Amygdala (tissue), 56 donors: ENCODE results near the gene TANGO2.

Experiments used
- DNase-seq, 56 donors: peaks; one replicate each; lab custom pipeline; 2025; lab: John Stamatoyannopoulos, UW

TANGO2 gene

DNA sequence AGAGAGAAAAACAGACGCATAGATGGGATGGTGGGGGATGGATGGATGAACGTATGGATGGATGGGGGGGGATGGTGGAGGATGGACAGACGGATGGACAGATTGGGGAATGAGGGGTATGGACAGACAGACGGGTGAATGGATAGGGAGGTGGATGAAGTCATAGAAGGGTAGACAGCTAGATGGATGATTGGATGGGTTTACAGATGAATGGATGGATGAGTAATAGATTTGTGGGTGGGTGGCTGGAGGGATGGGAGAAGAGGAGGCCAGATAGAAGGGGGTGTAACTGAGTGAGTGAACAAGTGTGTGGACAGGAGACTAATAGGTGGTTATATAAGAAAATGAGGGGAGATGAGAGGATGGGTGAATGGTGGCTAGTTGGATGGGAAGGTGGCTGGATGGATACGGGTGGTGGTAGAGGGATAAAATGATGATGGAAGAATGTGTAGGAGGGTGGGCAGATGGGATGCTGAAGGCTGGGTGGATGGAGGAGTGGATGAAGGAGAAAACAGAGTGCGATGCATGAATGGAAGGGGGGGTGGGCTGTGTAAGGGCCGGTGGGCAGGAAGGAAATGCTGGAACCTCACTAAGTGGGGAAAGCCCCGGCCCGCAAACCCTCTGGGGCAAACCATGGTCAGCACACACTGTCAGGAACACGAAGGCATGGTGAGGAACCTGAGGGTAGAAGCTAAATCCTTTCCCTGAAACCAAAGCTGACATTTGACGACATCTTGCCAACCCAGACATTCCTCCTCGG, 25.9 kb upstream of the TANGO2 start:
- DNase-seq = no peak

DNA sequence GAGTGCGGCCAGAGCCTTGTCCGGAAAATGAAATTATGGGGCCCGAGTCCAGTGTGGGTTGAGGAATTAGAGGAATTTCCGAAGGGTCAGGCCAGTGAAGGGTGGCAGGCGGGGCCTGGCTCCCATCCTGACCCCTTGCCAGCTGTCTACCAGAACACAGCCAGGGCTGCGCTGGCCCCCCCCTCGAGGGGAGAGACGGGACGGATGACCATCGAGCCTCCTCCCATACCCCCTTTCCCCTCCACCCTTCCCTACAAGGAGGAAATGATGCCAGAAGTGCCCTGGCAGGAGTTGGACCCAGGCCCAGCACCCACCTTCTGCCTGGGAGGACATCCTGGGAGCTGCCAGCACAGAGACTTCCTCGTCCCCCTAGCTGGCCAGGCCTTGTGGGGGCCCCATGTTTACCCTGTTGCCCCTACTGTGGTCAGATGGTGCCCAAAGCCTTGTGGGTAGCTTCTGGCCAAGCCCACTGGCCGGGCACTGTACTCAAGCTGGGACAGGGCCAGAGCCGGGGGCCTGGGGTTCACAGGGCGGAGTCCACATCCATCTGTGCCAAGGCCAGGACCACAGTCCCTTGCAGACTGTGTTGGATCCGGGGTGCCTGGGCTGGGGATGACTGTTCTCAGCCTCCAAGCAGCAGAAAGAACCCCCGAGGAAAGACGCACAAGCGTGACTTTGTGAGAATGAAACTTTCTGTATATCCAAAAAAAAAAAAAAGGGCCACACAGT, 25.1 kb upstream of the TANGO2 start:
- no peak for DNase-seq

DNA sequence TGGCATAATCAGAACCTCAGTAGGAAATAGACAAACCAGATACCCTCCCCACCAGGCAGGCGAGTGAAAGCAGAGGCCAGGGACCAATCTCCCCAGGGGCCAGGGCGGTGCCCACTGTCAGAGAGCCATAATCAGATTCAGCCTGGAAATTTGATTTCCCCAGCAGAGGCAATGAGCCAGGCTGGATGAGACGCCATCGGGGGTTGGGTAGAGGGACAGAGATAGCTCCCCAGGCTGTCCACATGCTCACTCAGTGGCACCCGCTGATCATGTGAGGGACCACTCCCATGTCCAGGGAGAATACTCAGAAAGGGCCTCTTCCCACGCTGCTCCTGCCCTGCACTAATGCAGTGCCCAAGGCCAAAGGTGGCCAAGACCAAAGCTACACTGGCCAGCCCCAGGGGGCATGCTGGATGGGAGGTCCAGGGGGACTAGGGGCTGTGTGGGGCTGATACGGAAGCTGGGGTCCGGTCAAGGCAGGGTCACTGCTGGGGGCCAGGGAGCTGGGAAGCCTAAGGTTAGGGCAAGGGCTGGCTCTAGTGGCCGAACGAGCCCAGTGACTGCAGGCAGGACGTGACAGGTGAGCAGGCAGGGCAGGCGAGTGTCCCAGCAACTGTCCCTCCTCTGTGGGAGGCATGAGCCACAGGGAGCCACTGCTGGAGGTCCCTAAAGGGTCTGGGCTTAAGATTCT, 24.1 kb upstream of the TANGO2 start:
- no peak for DNase-seq

DNA sequence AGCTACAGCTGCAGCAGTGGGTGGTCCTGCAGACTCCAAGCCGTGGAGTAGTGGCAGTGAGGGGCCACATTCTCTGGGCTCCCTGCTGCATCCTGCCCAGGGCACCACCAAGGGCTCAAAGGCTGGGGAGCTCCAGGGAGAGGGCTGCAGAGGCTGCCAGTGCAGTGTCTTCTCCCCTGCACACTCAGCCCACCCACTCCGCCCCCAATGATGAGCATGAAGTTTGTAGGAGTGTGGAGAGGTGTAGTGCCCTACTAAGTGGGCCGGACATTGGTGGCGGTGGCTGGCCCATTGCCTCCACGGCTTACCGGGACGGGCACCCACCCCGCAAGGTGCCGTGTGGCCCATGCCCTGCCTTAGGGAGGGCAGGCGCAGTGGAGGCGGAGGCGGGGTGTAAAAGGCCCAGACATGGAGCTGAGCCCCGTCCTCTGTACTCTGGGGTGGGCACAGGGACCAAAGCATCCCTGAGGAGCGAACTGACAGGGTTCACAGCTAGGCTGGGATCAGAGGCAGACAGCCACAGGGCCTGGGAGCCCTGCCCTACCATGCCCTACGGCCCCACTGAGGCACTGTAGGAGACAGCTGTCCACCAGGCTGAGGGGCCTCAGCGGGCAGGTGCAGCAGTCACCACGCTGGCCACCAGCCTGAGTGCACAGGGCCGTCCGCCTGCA, 23.2 kb upstream of the TANGO2 start:
- DNase-seq = no peak

DNA sequence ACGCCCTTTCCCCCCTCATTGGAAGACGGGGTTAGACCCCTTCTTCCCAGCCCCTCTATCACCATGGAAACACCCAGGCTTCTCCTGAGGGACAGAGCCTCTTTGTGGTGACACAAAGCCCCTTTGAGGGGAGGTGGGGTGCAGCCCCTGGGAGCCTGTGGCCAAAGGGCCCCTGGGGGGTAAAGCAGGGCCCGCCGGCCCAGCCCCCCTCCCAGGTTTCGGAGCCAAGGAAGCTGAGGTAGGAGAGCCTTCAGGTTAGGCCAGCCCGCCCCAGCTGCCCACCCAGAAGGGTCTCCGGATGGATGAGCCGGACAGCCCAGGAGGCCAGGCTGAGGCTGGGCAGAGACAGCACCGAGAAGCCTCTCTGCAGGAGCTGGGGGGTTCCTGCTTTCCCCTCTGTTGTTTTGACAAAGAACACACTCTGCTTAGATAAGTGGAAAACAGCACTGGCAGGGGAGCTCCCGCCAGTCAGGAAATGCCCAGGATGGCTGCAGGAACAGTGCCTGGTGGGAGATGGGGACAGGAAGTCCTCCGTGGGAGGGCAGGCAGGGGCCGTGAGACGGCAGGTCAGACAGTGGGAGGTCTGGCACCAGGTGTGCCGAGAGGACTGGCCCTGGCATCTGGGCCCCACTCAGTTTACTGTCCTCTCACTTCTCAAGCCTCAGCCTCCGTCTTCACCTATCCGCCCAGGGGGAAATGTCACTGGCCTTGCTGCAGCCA, 22.5 kb upstream of the TANGO2 start:
- DNase-seq = no peak

DNA sequence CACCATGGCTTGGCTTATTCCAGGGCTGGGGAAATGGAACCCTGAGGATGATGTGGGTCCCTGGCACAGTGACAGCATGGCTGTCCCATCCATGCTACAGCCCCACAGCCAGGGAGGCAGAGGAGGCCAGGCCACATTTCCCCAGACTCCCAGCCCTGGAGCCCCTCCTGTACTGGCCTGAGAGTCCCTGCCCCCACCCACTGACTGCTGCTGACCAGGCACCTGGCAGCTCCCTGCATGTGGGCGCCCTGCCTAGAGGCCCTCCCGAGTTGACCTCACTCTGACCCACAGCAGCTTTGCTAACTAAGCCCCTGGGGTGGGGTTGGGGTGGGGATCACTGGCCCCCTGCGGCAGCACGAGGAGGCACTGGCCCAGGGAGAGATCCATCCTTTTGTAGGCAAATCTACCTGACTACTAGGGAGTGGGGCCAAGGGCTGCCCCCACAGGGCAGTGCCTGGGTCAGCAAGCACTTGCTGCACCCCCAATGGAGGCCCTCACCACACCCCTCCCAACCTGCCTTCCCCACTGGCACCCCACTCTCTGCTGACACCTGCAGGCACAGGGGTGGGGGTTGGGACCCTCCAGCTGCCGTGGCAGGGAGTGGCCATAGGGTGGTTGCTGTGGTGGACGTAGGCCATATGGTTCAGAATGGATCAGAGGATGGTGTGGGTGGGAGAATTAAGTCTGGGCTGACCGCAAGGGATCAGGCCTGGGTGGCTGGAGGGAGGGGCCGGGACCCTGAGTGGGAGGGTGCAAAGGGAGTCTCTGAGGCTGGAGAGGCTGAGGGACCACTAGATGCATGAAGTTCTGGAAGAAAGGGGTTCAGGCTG, 21.7 kb upstream of the TANGO2 start:
- DNase-seq = no peak

DNA sequence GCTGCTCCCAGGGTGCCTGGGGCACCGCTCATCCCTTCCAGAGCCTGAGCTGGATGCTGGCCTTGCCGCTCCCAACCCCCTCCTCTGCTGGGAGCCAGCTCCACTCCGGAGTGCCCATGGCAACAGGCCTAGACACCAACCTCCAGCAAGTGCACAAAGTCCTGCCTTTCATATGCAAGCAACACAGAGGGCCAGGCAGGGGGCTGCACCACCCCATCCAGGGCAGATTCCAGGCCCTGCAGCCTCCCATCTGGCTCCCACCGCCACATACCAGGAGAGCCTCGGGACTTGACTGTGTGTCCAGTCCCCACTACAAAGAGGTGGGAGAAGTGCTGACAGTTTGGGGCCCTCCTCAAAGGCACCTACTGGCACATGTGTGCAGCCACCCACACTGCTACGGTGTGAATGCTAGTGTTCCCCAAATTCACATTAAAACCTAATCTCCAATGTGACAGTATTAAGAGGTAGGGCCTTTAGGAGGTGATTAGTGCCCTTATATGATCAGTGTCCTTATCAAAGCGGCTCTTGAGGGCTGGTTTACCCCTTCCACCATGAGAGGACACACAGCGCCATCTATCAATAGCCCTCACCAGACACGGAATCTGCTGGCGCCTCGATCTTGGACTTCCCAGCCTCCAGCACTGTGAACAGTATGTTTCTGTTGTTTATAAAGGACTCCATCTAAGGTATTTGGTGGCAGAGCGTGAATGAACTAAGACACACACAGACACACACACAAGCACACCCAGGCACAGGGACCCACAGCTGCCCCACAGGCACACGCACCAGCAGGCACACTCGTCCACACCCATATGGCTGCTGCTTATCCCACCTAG, 20.4 kb upstream of the TANGO2 start:
- peak in 33 of 56 donors; percentile 13 to 71 (median 44) for DNase-seq

DNA sequence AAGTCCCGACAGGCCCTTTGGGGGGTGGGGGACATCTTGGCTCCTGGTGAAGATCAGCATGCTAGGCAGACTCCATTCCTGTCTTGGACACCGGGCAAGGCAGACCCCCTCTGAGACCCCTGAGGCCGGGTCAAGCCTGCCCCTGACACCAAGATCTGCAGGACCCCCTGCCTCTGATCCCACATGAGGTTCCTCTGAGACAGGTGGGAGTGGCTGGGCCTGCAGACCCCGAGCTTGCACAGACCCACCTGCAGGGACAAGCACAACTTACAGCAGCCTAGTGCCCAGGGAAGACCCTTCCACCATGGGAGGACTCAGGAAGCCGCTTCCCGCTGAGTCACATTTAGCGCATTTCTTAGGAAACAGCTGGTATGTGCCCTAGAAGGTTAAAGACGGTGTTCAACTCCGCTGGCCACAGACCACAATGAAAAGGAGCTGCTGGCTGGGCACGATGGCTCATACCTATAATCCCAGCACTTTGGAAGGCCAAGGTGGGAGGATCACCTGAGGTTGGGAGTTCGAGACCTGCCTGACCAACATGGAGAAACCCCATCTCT, 19.8 kb upstream of the TANGO2 start:
- DNase-seq = no peak

DNA sequence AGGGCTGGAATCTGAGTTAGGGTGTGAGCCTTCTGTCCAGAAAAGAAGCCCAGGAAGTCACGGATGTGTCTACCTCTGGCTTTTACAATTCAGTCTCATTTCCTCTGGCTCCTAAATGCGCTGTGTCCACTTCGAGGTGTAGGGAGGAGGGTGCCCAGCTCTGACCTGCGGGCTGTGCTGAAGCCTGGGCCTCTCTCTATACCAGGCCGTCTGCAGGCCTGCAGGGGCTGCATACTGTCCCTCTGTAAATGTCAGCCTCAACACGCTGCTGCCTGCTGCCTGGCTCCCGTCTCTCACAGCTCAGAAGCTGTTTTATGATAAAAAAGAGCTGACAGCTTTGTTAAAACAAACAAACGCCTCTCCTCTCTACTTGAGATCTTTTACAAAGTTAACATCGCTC, 18.8 kb upstream of the TANGO2 start:
- DNase-seq = no peak

DNA sequence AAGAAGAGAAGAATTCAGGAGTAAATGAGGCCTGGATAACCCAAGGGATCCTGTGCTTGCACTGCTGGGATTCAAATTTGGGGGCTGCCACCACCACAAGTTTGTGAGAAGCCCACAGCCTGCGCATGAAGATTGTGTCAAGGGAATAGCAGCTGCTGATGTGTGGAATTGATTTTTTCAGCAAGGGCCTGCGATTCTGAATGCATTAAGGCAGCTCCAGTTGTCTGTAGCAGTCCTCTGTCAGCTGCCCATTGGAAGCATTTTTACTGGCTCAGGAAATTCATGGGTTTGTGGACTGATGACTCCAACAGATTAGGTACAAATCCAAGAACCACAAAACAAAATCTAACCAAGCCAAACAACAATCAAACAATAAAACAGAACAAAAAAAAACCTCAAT, 18.3 kb upstream of the TANGO2 start:
- DNase-seq = no peak

DNA sequence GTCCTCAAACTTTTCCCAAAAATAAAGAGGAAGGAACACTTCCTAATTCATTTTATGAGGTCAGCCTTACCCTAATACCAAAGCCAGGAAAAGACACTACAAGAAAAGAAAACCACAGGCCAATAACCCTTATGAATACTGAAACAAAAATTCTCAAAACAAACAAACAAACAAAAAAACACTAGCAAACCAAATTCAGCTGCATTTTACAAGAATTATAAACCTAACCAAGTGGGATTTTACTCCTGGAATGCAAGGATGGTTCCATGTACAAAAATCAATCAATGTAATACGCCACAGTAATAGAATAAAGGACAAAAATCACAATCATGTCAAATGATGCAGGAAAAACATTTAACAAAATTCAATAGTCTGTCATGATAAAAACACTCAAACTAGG, 17.6 kb upstream of the TANGO2 start:
- DNase-seq = no peak

DNA sequence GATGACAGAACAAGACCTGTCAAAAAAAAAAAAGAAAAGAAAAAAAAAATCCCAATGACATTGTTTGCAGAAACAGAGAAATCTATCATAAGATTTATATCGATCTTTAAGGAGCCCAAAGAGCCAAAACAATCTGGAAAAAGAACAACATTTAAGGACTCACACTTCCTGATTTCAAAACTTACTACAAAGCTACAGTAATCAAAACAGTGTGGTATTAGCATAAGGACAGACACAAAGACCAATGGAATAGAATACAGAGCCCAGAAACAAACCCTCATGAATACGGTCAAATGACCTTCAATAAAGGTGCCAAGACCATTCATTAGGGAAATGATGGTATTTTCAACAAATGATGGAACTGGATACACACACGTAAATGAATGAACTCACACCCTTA, 16.4 kb upstream of the TANGO2 start:
- no peak for DNase-seq

DNA sequence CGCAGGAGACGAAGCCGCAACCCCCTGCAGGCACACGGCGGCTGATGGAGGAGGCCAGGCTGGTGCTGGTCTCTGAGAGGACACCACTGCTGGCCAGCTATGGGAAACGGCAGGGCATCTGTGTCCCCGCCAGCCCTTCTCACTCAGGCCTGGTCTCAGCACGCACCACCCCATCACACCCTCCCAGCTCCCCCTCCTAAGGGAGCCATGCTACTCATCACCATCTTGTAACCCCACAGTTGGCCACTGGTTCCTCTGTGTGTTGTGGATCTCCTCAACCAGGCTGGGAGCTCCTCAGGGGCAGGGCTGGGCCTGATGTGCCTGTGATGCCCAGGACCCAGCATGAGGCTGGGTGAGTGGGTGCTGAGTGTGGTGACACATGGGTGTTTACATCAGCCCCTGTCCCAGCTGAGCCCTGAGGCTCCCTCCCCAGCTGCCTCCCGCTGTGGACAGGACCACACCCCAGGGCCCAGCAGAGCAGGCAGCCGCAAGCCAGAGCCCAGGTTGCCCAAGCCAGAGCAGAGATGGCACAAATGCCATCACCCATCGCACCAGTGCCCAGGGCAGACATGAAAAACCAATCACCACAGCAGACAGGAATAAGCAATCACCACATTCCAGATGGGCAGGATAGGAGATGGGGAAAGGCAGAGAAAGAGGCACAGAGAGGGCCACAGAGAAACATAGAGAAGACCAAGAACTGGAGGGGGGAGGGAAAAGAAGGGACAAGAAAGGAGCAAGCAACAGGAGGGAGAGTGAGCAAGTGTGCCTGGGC, 12.5 kb upstream of the TANGO2 start:
- no peak for DNase-seq

DNA sequence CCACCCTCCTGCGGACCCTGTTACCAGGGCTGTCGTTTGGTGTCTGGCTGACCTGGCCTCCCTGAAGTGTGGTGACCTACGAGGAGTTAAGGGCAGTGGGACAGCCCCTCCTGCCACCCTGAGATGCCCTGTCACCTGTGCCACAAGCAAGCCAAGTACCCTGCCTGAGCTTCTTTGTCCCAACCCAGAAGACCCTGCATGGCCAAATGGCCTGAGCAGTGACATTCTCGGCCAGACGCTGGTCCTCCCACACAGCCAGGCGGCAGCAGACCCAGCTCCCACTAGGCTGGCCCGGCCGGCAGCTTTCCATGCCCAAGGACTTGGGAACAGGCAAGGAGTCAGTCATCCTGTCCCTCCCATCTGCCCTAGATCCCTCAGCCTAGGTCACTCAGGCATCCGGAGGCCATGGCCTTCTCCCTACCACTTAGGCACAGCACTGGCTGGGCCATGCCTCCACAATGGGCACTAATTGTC, 11.9 kb upstream of the TANGO2 start:
- no peak for DNase-seq

DNA sequence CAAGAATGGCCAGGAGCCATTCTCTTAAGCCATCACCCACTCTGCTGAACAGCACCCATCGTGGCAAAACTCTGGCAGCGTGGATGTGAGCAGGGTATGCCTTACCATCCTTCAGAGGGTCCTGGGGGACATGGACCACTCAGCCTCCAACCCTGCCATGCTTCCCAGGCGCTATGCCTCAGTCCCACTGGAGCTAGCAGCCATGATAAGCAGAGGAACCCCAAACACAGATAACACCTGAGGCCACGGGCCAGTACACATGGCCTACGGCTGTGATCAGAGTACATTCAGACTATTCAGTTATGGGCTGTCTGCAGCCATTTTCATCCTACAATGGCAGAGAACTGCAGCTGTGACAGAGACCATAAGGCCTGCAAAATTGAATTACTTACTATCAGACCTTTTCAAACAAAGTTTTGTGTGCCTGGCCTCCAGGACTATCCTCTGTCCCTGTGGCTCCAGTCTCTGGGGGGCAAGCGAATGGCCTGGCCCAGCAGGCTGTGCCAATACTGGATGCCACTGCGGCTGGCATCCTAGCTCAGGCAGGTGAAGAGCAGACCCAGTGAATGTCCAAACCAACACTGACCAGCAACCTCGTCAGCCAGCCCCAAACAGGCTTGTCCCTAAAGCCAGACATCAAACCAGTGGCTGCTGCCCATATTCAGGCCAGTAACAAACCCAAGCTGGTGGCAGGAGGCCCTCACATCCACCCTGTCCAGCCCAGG, 11.2 kb upstream of the TANGO2 start:
- DNase-seq = no peak

DNA sequence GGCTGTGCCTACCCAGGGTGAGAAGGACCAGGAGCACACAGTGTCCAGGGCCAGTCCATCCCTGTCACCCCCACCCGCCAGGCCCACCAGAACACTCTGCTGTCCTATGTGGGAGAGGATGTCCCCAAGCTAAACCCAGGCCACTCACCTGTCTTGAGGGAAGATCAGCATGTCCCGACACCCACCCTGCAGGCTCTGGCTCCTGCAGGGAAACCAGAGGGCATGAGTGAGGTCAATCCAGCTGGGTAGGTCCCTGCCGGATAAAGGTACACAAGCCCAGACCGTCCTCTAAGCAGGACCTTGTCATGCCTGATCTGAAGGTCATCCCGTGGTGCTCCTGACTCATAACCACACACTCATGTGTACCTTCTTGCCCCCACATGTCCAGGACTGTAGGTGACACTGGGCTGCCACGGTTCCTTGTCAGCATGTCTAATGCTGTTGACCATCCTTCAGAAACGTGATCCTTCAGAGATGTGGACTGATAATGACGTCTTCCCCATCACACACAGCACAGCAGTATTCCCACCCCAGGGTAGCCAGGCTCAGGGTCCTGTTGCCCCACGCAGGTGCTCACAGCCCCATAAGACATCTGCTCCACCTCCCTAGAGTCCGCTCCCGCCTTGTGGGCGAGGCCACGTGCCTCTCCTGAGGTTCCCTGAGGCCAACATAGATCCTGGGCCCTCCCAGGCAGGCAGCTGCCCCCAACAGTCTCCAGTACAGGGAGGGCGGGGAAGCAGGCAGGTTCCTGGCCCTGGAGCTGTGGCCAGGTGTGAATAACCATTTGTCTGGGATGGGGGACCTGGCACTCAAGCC, 10.4 kb upstream of the TANGO2 start:
- no peak for DNase-seq
